Measurements from ENCODE around the gene ACE.

Gene ACE

DNA sequence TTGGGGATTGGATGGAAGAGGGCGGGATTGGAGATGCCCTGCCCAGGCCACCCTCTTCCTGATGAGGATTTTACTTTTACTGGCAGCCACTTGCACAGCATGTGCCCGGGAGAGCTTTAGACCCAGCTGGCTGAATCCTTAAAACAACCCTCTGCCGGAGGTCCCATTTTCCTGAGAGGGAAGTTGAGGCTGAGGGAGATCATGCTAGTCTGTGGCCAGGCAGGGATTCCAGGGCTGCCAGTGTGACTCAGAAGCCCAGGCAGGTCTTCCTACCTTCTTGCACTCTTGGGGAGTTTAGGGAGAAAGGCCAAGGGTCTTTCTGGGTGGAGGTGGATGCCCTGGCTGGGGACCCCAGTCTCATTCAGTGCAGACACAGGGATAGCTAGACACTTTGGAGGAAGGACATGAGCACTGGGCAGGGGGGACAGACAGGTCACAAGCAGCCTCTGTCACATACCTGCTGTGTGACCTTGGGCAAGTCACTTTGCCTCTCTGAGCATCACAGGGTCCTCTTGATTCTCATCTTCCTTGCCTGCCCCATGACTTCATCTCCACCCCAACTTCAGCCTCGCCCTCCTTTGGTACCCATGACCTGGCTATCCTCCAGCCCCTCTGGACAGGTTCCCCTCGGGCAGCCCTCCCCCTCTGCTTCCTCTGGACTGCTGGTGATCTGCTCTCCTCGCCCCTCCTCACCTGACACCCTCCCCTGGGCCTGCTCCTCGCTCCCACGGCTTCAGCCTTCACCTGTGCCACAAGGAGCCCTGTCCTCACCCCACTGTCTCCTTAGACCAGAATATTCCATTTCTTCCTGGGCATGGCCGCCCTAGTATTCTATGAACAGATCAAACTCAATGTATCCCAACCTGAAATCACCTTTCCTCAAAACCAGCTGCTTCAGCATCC, 62.1 kb downstream of the ACE start:
- no peak for DNase-seq

- DNase-seq = no peak
Measured at GRCh38 chr17:63540590-63540989, 63.7 kb downstream of the ACE start.

DNA sequence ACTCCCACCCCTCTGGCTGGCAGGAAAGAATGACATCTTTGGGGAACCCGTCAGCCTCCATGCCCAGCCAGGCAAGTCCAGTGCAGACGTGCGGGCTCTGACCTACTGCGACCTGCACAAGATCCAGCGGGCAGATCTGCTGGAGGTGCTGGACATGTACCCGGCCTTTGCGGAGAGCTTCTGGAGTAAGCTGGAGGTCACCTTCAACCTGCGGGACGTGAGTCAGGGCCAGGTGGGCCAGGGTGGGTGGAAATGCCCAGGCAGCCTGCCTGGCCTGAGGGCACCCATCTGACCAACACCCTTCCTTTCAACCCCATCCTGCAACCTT, 65.3 kb downstream of the ACE start:
- DNase-seq = no peak

- no peak for DNase-seq
Measured at GRCh38 chr17:63542942-63543821, 66.3 kb downstream of the ACE start.

- DNase-seq = no peak
Measured at GRCh38 chr17:63543822-63544420, 67.1 kb downstream of the ACE start.

- DNase-seq = no peak
Measured at GRCh38 chr17:63544467-63545301, 67.8 kb downstream of the ACE start.

DNA sequence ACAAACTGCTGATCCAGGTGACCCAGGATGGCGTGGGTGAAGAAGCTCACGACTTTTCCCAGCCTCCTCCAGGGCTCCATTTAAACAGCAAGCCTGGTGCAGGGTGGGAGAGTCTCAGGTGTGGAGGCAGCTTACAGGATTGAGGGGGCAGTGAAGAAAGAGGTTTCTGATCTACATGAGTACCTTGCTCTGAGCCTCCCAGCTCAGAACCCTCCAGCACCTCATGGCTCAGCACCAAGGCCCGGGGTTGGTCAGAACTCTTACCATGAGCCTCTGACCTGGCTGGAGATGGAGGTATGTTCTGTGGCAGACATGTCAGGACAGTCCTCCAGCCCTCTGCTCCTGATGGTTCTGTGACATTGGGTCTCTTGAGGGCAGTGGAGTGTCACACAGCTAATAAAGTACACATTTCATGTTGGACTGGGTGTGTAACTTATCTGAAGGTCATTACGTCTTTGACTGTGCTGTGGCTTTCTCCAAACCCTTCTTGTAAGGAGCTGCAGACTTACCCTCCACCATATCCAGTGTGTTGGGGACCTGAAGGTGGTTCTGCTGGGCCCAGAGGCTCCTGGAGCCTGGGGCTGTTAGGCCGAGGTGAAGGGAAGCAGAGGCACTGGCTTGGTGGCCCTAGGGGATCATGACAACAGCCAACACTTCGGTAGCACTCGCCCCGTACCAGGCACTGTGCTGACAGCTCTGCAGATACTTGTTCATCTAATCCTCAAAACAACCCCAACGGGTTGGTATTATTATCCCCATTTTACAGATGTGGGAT, 69.6 kb downstream of the ACE start:
- no peak for DNase-seq

GRCh38 chr17:63547083-63547523, 70.2 kb downstream of the ACE start:
- no peak for DNase-seq
